Measurements from ENCODE around the gene ABCA5. TPM values are rescaled to one million over a fixed set of nuclear protein-coding genes. Genes with fewer than 3 reads are reported as not detected.

The ABCA5 gene
- total RNA-seq, 2 experiments from 2014 or later: 14.3 to 15.1 TPM

- Mint-ChIP-seq H3K27ac (no peak overlapping the region), H3K9me3 (peaks cover 3% of the 10 kb centered on the region), H3K27me3 (ENCODE audit: low read depth) (no peaks in the 10 kb centered on the region), H3K4me1 (ENCODE audit: low read depth) (no peaks in the 10 kb centered on the region), H3K36me3 (ENCODE audit: low read depth) (peaks cover 28% of the 10 kb centered on the region), H3K4me3 (no peak overlapping the region)
- CTCF ChIA-PET: no interaction called here
- intact Hi-C loops (cut with micrococcal nuclease): no loop called here
- DNase-seq: no peak
Measured at GRCh38 chr17:69275751-69276150, 51.2 kb downstream of the ABCA5 start.

- Mint-ChIP-seq H3K9me3 (no peaks in the 10 kb centered on the region), H3K36me3 (ENCODE audit: low read depth) (peaks cover 8% of the 10 kb centered on the region), H3K27me3 (ENCODE audit: low read depth) (no peaks in the 10 kb centered on the region), H3K4me3 (no peak overlapping the region), H3K27ac (no peak overlapping the region), H3K4me1 (ENCODE audit: low read depth) (no peaks in the 10 kb centered on the region)
- no peak for DNase-seq
- CTCF ChIA-PET: interaction anchor here (0.6 to 1.0 kb wide), 2 partner anchors 44 to 115 kb away, joined by 4 to 5 read pairs; no protein-coding TSS in a partner anchor
- intact Hi-C loops (cut with micrococcal nuclease): no loop called here
Measured at GRCh38 chr17:69271023-69271422, 55.9 kb downstream of the ABCA5 start.

DNA sequence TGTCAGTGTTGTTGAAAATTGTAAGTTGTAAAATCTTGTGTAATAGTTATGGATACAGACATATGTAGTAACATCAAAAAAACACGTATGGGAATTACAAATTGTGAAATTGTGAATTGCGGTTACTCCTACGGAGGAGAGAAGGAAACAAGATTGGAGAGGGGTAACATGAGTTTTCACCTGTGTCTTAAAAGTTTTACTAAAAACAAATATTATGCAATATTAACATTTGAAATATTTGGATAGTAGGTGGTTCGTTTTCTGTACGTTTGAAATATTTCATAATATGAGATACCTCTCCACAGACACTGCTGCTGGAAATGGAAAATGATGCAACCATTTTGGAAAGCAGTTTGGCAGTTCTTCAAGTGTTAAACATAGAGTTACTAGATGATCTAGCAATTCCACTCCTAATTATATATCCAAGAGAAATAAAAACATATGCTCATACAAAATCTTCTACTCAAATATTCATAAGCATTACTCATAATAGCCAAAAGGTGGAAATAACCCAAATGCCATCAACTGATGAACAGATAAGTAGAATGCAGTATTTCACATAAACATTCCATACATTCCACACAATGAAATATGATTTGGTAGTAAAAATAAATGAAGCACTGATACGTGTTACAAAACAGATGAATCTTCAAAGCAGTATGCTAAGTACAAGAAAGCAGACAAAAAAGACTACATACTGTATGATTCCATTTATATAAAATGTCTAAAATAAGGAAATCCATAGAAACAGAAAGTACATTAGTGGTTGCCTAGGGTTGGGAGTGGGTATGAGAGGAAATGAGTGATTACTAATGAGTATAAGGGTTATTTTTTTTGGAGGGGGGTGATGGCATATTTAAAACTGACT is 57.6 kb downstream of the ABCA5 start:
- DNase-seq: no peak
- intact Hi-C loops (cut with micrococcal nuclease): no loop called here
- no peak overlapping the region for H3K4me3 Mint-ChIP-seq
- H3K4me1 Mint-ChIP-seq (ENCODE audit: low read depth): no peaks in the 10 kb centered on the region
- no peaks in the 10 kb centered on the region for H3K27me3 Mint-ChIP-seq (ENCODE audit: low read depth)
- H3K36me3 Mint-ChIP-seq (ENCODE audit: low read depth): peaks cover 10% of the 10 kb centered on the region
- no peaks in the 10 kb centered on the region for H3K9me3 Mint-ChIP-seq
- CTCF ChIA-PET: no interaction called here
- H3K27ac Mint-ChIP-seq: no peak overlapping the region

- intact Hi-C loops (cut with micrococcal nuclease): no loop called here
- Mint-ChIP-seq H3K4me1 (ENCODE audit: low read depth) (no peaks in the 10 kb centered on the region), H3K9me3 (no peaks in the 10 kb centered on the region), H3K36me3 (ENCODE audit: low read depth) (peaks cover 13% of the 10 kb centered on the region), H3K27ac (no peak overlapping the region), H3K27me3 (ENCODE audit: low read depth) (no peaks in the 10 kb centered on the region), H3K4me3 (no peak overlapping the region)
- no peak for DNase-seq
- CTCF ChIA-PET: no interaction called here
Measured at GRCh38 chr17:69268543-69269014, 58.4 kb downstream of the ABCA5 start.

DNA sequence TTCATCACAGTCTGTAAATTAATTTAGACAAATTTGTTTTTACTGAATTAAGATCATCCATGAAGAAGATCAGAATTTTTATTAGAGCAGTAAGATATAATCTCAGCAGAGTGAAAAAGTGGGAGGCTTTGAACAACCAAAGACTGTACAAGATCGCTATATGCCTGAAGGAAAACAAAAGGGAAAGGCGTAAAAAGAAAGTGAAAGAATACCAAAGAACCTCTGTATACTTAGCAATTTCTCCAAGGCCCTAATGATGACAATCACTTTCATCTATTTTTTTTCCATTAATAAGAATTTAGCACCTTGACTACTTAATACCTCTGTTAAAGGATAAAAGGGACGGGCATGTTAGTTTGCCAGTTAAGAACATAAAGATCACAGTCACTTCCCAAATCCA is 59.7 kb downstream of the ABCA5 start:
- Mint-ChIP-seq H3K4me1 (ENCODE audit: low read depth) (no peaks in the 10 kb centered on the region), H3K27me3 (ENCODE audit: low read depth) (no peaks in the 10 kb centered on the region), H3K4me3 (no peak overlapping the region), H3K36me3 (ENCODE audit: low read depth) (peaks cover 18% of the 10 kb centered on the region), H3K9me3 (no peaks in the 10 kb centered on the region), H3K27ac (no peak overlapping the region)
- intact Hi-C loops (cut with micrococcal nuclease): no loop called here
- DNase-seq: no peak
- CTCF ChIA-PET: no interaction called here

DNA sequence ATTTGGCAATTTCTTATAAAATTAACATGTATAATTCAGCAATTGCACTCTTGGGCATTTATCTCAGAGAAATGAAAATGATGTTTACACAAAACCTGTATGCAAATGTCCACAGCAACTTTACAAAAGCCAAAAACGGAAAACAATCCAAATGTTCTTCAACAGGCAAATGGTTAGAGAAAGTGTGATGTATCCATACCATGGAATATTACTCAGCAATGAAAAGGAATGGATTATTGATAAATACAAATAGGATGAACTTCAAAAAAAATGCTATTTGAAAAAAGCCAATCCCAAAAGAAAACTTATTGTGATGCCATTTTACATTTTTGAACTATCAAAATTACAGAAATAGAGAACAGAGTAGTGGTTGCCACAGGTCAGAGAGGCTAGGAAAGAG is 61.1 kb downstream of the ABCA5 start:
- no peak overlapping the region for H3K27ac Mint-ChIP-seq
- H3K4me3 Mint-ChIP-seq: no peak overlapping the region
- DNase-seq: no peak
- no peaks in the 10 kb centered on the region for H3K9me3 Mint-ChIP-seq
- H3K4me1 Mint-ChIP-seq (ENCODE audit: low read depth): no peaks in the 10 kb centered on the region
- H3K27me3 Mint-ChIP-seq (ENCODE audit: low read depth): no peaks in the 10 kb centered on the region
- H3K36me3 Mint-ChIP-seq (ENCODE audit: low read depth): peaks cover 18% of the 10 kb centered on the region
- CTCF ChIA-PET: no interaction called here
- intact Hi-C loops (cut with micrococcal nuclease): no loop called here

GRCh38 chr17:69254187-69254586 is 72.7 kb downstream of the ABCA5 start:
- CTCF ChIA-PET: no interaction called here
- intact Hi-C loops (cut with micrococcal nuclease): no loop called here
- no peaks in the 10 kb centered on the region for H3K4me1 Mint-ChIP-seq (ENCODE audit: low read depth)
- H3K27me3 Mint-ChIP-seq (ENCODE audit: low read depth): no peaks in the 10 kb centered on the region
- H3K9me3 Mint-ChIP-seq: no peaks in the 10 kb centered on the region
- peaks cover 5% of the 10 kb centered on the region for H3K36me3 Mint-ChIP-seq (ENCODE audit: low read depth)
- no peak for DNase-seq
- H3K27ac Mint-ChIP-seq: no peak overlapping the region
- H3K4me3 Mint-ChIP-seq: no peak overlapping the region

- no peak for DNase-seq
- CTCF ChIA-PET: interaction anchor here (0.6 kb wide), 1 partner anchor 478 kb away, joined by 5 read pairs; no protein-coding TSS in a partner anchor
- Mint-ChIP-seq H3K27ac (no peak overlapping the region), H3K9me3 (no peaks in the 10 kb centered on the region), H3K4me3 (no peak overlapping the region), H3K36me3 (ENCODE audit: low read depth) (peaks cover 5% of the 10 kb centered on the region), H3K4me1 (ENCODE audit: low read depth) (no peaks in the 10 kb centered on the region), H3K27me3 (ENCODE audit: low read depth) (no peaks in the 10 kb centered on the region)
- intact Hi-C loops (cut with micrococcal nuclease): no loop called here
Measured at GRCh38 chr17:69250641-69251040, 76.3 kb downstream of the ABCA5 start.

DNA sequence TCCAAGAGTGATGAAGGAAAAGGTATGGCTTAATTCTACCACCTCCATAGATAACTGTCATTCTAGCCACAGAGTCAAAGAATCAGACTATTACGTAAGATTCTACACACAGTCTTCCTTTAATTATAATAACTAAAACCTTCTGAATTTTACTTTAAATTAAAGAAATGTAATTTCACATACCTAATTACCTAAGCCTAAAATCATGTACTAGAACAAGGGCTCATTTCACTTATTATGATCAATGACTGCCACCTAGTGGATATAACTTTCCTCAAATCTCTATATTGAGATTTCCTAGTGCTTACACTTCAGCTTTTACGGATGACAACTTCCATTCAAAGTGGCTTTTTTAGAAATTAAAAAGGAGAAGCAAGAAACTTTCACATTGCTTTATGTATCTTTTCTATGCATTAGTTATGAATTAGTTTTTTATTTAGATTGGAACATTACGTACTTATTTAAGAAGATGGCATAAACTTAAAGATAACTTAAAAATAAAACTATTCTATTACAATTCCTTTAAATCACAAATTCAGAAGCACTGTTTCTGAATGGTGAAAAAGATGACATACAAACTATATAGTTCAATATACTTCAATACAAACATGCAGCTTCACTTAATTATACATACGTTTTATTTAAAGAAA is 80.1 kb downstream of the ABCA5 start:
- intact Hi-C loops (cut with micrococcal nuclease): loop anchor here (1.0 to 10.0 kb wide), 4 partner anchors 148 to 712 kb away; no protein-coding TSS in a partner anchor
- CTCF ChIA-PET: interaction anchor here (1.1 to 1.4 kb wide), 4 partner anchors 15 to 476 kb away, joined by 3 to 5 read pairs (median 4); no protein-coding TSS in a partner anchor
- H3K4me3 Mint-ChIP-seq: no peak overlapping the region
- no peak overlapping the region for H3K27ac Mint-ChIP-seq
- no peaks in the 10 kb centered on the region for H3K4me1 Mint-ChIP-seq (ENCODE audit: low read depth)
- H3K27me3 Mint-ChIP-seq (ENCODE audit: low read depth): no peaks in the 10 kb centered on the region
- peaks cover 1% of the 10 kb centered on the region for H3K36me3 Mint-ChIP-seq (ENCODE audit: low read depth)
- DNase-seq: no peak
- H3K9me3 Mint-ChIP-seq: no peaks in the 10 kb centered on the region

DNA sequence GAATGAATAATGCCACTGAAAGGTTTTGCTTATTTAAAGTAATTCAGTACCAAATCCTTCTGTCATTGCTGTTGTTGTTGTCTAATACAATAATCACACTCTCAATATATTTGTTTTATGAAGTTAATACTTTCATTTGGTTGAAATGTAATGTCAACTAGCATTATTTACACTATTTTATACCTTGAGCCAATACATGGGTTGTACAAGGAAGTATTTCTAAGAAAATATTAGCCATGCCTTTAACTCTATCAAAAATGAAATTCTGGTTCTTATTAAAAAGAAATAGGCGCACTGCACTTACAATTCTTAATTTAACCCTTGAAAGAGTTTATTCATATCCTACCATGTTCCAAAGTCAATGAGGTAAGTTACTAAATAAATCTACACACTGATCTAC is 80.7 kb downstream of the ABCA5 start:
- Mint-ChIP-seq H3K4me1 (ENCODE audit: low read depth) (no peaks in the 10 kb centered on the region), H3K4me3 (no peak overlapping the region), H3K27me3 (ENCODE audit: low read depth) (no peaks in the 10 kb centered on the region), H3K36me3 (ENCODE audit: low read depth) (peaks cover under 1% of the 10 kb centered on the region), H3K27ac (no peak overlapping the region), H3K9me3 (no peaks in the 10 kb centered on the region)
- intact Hi-C loops (cut with micrococcal nuclease): loop anchor here (2.0 to 10.0 kb wide), 3 partner anchors 149 to 711 kb away; no protein-coding TSS in a partner anchor
- CTCF ChIA-PET: interaction anchor here (1.4 kb wide), 2 partner anchors 30 to 147 kb away, joined by 3 to 4 read pairs; no protein-coding TSS in a partner anchor
- DNase-seq: no peak

- Mint-ChIP-seq H3K27ac (no peak overlapping the region), H3K4me1 (ENCODE audit: low read depth) (no peaks in the 10 kb centered on the region), H3K4me3 (no peak overlapping the region), H3K36me3 (ENCODE audit: low read depth) (peaks cover 4% of the 10 kb centered on the region), H3K27me3 (ENCODE audit: low read depth) (no peaks in the 10 kb centered on the region), H3K9me3 (no peaks in the 10 kb centered on the region)
- intact Hi-C loops (cut with micrococcal nuclease): loop anchor here (2.0 to 10.0 kb wide), 3 partner anchors 149 to 711 kb away; no protein-coding TSS in a partner anchor
- CTCF ChIA-PET: interaction anchor here (1.6 kb wide), 1 partner anchor 10 kb away, joined by 7 read pairs; no protein-coding TSS in a partner anchor
- no peak for DNase-seq
Measured at GRCh38 chr17:69245617-69246016, 81.3 kb downstream of the ABCA5 start.
